ENCODE results near the gene C11orf86. TPM values are rescaled to one million over a fixed set of nuclear protein-coding genes. Genes with fewer than 3 reads are reported as not detected.
A peak's percentile ranks its signal among the peaks of the same experiment; 100 is the strongest.

Gene C11orf86
- total and polyA plus RNA-seq, 2 of the 8 experiments (the other 6 are each of a cell fraction or from before 2014, with no cell fraction given), result 0.91 to 0.97 TPM

GRCh38 chr11:67015048-67015447 lies 39.9 kb downstream of the C11orf86 start:
- Histone ChIP-seq H2BK5ac (ENCODE audit: low read depth, low read length) (no peak overlapping the region), H2BK20ac (ENCODE audit: low read length) (no peak overlapping the region), H3K9me3 (ENCODE audit: insufficient read depth in 2 of 2, low read depth in 1 of 2, low read length in 1 of 2) (no peaks in the 10 kb centered on the region), H3K56ac (replicated peaks; ENCODE audit: insufficient read length, low read depth, low read length) (no peak overlapping the region), H2BK15ac (ENCODE audit: low read length) (no peak overlapping the region), H3K23ac (ENCODE audit: insufficient read length) (no peak overlapping the region), H3K4me2 (ENCODE audit: insufficient read depth in 1 of 2, low read depth in 2 of 2, low read length in 2 of 2) (no peak overlapping the region), H3K27ac (ENCODE audit: low read depth, low read length) (no peak overlapping the region), H3K18ac (ENCODE audit: extremely low read depth, low read length) (no peak overlapping the region), H4K8ac (ENCODE audit: extremely low read depth, insufficient read depth, low read length) (peak overlapping the region; percentile 68; the same call in 1 of the 2 replicates), H3K23me2 (ENCODE audit: low read depth, low read length) (no peaks in the 10 kb centered on the region), H3K4me1 (replicated peaks in 1 of 4; ENCODE audit: control insufficient read depth in 3 of 4, insufficient read depth in 4 of 4, low read length in 3 of 4) (peaks cover 0 to 7% (median 3%) of the 10 kb centered on the region in 4 experiments; a peak in 4 of 7 replicates), H3K9ac (replicated peaks in 1 of 4; ENCODE audit: extremely low read depth in 1 of 4, low read depth in 3 of 4, low read length in 3 of 4) (no peak overlapping the region), H3K36me3 (ENCODE audit: control insufficient read depth in 2 of 4, insufficient read depth in 4 of 4, low read length in 3 of 4) (no peaks in the 10 kb centered on the region), H3K14ac (ENCODE audit: insufficient read length) (no peak overlapping the region), H4K5ac (ENCODE audit: insufficient read length, low read depth, low read length) (no peak overlapping the region), H3K79me1 (ENCODE audit: low read depth, low read length) (no peaks in the 10 kb centered on the region), H4K91ac (replicated peaks; ENCODE audit: insufficient read length, low read length) (no peak overlapping the region), H2BK120ac (replicated peaks; ENCODE audit: low read depth, low read length) (no peak overlapping the region), H2AK5ac (ENCODE audit: low read depth, low read length) (no peak overlapping the region), H2AFZ (ENCODE audit: low read length) (no peak overlapping the region), H3K79me2 (ENCODE audit: control insufficient read depth in 1 of 2, insufficient read depth in 2 of 2, low read length in 2 of 2) (no peaks in the 10 kb centered on the region), H3K4ac (replicated peaks; ENCODE audit: insufficient read length, low read depth, low read length) (no peak overlapping the region), H2BK12ac (ENCODE audit: low read depth, low read length) (no peak overlapping the region), H4K20me1 (replicated peaks in 1 of 2; ENCODE audit: control insufficient read depth in 1 of 2, insufficient read depth in 2 of 2, low read length in 2 of 2) (no peaks in the 10 kb centered on the region), H3K4me3 (ENCODE audit: extremely low read depth in 1 of 4, insufficient read depth in 2 of 4, low read depth in 3 of 4, low read length in 4 of 4) (no peak overlapping the region), H3K27me3 (replicated peaks in 1 of 4; ENCODE audit: control insufficient read depth in 3 of 4, extremely low read depth in 1 of 4, insufficient read depth in 3 of 4, low read length in 3 of 4) (no peaks in the 10 kb centered on the region)
- FAIRE-seq, result no peak
- POLR2A ChIA-PET (ENCODE audit: partially characterized antibody), result interaction anchor here (0.6 to 2.0 kb wide), 7 partner anchors 9 to 344 kb away, joined by 3 to 6 read pairs (median 4); partner anchors contain the start of gene SYT12
- CTCF ChIA-PET (ENCODE audit: partially characterized antibody), result interaction anchor here (0.6 to 1.5 kb wide), 6 partner anchors 8 to 1885 kb away, joined by 3 to 6 read pairs (median 4); no protein-coding TSS in a partner anchor
- WGBS, 2 experiments (ENCODE audit: extremely low coverage in 1 of 2, insufficient coverage in 1 of 2, insufficient read length in 1 of 2, insufficient replicate concordance in 2 of 2, low coverage in 1 of 2, low lambda C conversion rate in 2 of 2, missing lambda C conversion rate in 1 of 2), result 93% methylated on average over 8 of the region's 8 CpGs; no CpG with 5 or more reads in 1 of the 2 experiments
- DNase-seq (ENCODE audit: low read depth in 1 of 2, low spot score in 2 of 2), result no peak
- TF ChIP-seq RFX5 (IDR thresholded peaks at IDR 0.05; ENCODE audit: borderline replicate concordance, low read depth, low read length), result no peak
